OCI-LY3 (cell line): ENCODE measurements around the gene FEZF1.

Experiments
- H2AFZ ChIP-seq: fragments of 200-600, 300-600 bp; shearing (Covaris generic); 2 replicates; pipeline ENCODE4 v1.6.0; 2014; ENCODE audit warnings: antibody characterized with exemption, low read depth, low read length
- H3K27ac ChIP-seq: fragments of 200-600, 300-600 bp; sonication (generic); 2 replicates; pipeline ENCODE4 v1.5.1; 2014; ENCODE audit warnings: mild to moderate bottlenecking, low read length, moderate library complexity, mixed read lengths
- H3K27me3 ChIP-seq: fragments of 200-600, 300-600 bp; sonication (generic); 2 replicates; pipeline ENCODE4 v1.6.1; 2014; ENCODE audit warnings: low read depth, low read length, mixed read lengths
- H3K36me3 ChIP-seq: fragments of 200-600, 300-600 bp; sonication (generic); replicated peaks from 2 replicates; pipeline ENCODE3; 2014; ENCODE audit warnings: low read depth, low read length, mixed read lengths
- H3K4me1 ChIP-seq: fragments of 300-600, 200-600 bp; sonication (generic); 2 replicates; pipeline ENCODE4 v1.6.1; 2014; ENCODE audit warnings: low read length, mixed read lengths
- H3K4me2 ChIP-seq: fragments of 200-600, 300-600 bp; sonication (generic); 2 replicates; pipeline ENCODE4 v1.6.1; 2014; ENCODE audit warnings: low read length, mixed read lengths
- H3K4me3 ChIP-seq: fragments of 300-600, 200-600 bp; sonication (generic); 2 replicates; pipeline ENCODE4 v1.5.1; 2014; ENCODE audit warnings: antibody characterized with exemption, mild to moderate bottlenecking, low read length, moderate library complexity
- H3K79me2 ChIP-seq: fragments of 300-600, 200-600 bp; shearing (Covaris generic); 2 replicates; pipeline ENCODE4 v1.6.1; 2014; ENCODE audit warnings: mild to moderate bottlenecking, low read length, mixed read lengths
- H3K9ac ChIP-seq: fragments of 300-600, 200-600 bp; shearing (Covaris generic); 2 replicates; pipeline ENCODE4 v1.6.0; 2014; ENCODE audit warnings: mild to moderate bottlenecking, low read length, moderate library complexity
- H3K9me3 ChIP-seq: fragments of 200-600, 300-600 bp; shearing (Covaris generic); 2 replicates; pipeline ENCODE4 v1.6.1; 2014; ENCODE audit warnings: low read length, mixed read lengths; ENCODE audit not compliant: insufficient read depth
- H4K20me1 ChIP-seq: fragments of 200-600, 300-600 bp; sonication (generic); 2 replicates; pipeline ENCODE4 v1.6.1; 2016; ENCODE audit warnings: low read length, mixed read lengths; ENCODE audit not compliant: insufficient read depth
- CTCF ChIP-seq: fragments of 200-600, 300-600 bp; sonication (generic); IDR thresholded peaks from 2 replicates; pipeline ENCODE4 v1.5.1; 2014; ENCODE audit warnings: antibody characterized with exemption, low read length, low read depth
- EZH2phosphoT487 ChIP-seq: fragments of 200-600 bp; shearing (Covaris generic); IDR thresholded peaks from 2 replicates; pipeline ENCODE4 v1.6.1; 2018; ENCODE audit warnings: antibody characterized with exemption, mixed run types, low read depth

The FEZF1 gene

DNA sequence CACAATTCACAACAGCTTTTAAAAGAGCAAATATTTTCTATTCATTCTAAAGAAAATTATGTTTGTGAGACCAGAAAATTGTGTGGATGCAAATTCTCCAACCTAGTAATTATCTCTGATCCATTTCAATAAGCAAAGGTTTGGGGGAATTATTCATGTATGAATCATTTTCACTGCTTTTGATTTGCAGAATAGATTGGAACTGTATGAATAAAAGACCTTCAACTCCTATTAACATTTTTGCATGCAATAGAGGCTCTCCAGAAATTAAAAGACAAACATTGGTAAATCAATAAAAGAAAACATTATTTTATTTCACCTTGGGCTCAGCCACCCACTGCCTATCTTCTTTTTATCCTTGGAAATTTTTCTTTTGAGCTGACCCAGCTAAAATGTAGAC is 43.5 kb downstream of the FEZF1 start:
- Histone ChIP-seq H3K9ac (no peak overlapping the region), H2AFZ (no peak overlapping the region), H3K9me3 (no peaks in the 10 kb centered on the region), H3K4me2 (no peak overlapping the region), H3K4me1 (no peaks in the 10 kb centered on the region), H3K4me3 (no peak overlapping the region), H3K36me3 (no peaks in the 10 kb centered on the region), H4K20me1 (no peaks in the 10 kb centered on the region), H3K27ac (no peak overlapping the region), H3K27me3 (no peaks in the 10 kb centered on the region), H3K79me2 (no peaks in the 10 kb centered on the region)
- TF ChIP-seq EZH2phosphoT487 (no peak), CTCF (no peak)

DNA sequence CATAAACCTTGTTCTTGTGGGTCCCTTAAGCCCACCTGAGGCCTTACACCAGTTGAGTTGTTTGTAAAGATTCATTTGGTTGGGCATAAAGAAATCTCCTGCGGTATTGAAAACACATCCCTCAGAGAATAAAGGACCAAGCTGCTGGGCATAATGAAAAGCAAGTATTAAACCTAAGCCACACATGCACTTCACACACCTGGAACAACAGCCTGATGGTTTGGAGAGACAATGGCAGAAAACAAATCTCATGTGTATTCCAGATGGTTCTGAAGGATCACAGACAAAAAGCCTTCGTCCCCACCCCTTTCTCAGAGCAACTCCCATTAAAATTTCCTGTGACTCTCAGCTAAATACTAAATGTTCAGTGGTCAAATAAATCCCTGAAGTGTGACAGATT is 44.2 kb downstream of the FEZF1 start:
- Histone ChIP-seq H3K4me1 (no peaks in the 10 kb centered on the region), H3K36me3 (no peaks in the 10 kb centered on the region), H3K4me3 (no peak overlapping the region), H4K20me1 (no peaks in the 10 kb centered on the region), H3K4me2 (no peak overlapping the region), H3K9ac (no peak overlapping the region), H3K79me2 (no peaks in the 10 kb centered on the region), H3K27me3 (no peaks in the 10 kb centered on the region), H2AFZ (no peak overlapping the region), H3K27ac (no peak overlapping the region), H3K9me3 (no peaks in the 10 kb centered on the region)
- no peak for TF ChIP-seq CTCF
- TF ChIP-seq EZH2phosphoT487, result no peak

DNA sequence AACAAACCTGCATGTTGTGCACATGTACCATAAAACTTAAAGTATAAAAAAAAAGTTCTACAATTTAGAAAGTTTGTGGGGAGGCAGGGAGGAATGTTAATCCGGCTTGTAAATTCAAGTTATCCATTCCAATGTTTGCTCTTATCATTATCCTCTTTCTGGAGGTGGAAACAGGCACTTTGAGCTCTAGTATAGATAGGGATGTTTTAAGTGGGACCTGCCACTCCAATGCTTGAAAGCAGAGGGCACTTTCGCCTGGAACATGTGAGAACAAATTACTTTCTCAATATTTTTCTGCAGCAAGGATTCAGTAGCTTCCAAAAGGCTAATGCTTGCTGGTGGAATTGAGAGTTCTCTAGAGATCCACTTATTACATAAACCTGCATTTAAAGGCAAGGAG is 45.6 kb downstream of the FEZF1 start:
- H3K79me2 ChIP-seq, result no peaks in the 10 kb centered on the region
- H3K36me3 ChIP-seq, result no peaks in the 10 kb centered on the region
- H3K9ac ChIP-seq, result no peak overlapping the region
- no peaks in the 10 kb centered on the region for H3K9me3 ChIP-seq
- TF ChIP-seq EZH2phosphoT487 (no peak), CTCF (no peak)
- H3K4me3 ChIP-seq, result no peak overlapping the region
- no peaks in the 10 kb centered on the region for H4K20me1 ChIP-seq
- no peak overlapping the region for H2AFZ ChIP-seq
- H3K4me1 ChIP-seq, result no peaks in the 10 kb centered on the region
- H3K4me2 ChIP-seq, result no peak overlapping the region
- no peak overlapping the region for H3K27ac ChIP-seq
- H3K27me3 ChIP-seq, result no peaks in the 10 kb centered on the region

DNA sequence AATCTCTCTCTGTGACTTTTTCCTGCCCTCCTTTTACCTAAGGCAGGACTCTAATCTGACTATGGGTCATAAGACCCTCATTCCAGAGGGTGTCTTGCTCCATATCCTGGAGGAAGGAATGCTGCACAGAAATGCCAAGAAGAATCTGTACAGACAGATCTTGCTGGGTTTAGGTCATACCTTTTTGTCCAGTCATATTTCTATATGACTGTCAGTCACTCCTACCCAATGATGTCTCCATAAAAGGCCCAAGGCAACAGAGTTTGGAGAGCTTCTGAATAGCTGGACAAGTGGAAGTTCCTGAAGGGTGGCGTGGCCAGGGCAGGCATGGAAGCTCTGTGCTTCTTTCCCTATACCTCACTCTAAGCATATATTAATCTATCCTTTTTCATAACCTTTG is 47.5 kb downstream of the FEZF1 start:
- no peak overlapping the region for H3K27ac ChIP-seq
- H3K4me3 ChIP-seq, result no peak overlapping the region
- H2AFZ ChIP-seq, result no peak overlapping the region
- H4K20me1 ChIP-seq, result no peaks in the 10 kb centered on the region
- no peak overlapping the region for H3K9ac ChIP-seq
- no peak for TF ChIP-seq EZH2phosphoT487
- no peak overlapping the region for H3K4me2 ChIP-seq
- H3K4me1 ChIP-seq, result no peaks in the 10 kb centered on the region
- no peaks in the 10 kb centered on the region for H3K27me3 ChIP-seq
- H3K36me3 ChIP-seq, result no peaks in the 10 kb centered on the region
- H3K9me3 ChIP-seq, result no peaks in the 10 kb centered on the region
- H3K79me2 ChIP-seq, result no peaks in the 10 kb centered on the region

DNA sequence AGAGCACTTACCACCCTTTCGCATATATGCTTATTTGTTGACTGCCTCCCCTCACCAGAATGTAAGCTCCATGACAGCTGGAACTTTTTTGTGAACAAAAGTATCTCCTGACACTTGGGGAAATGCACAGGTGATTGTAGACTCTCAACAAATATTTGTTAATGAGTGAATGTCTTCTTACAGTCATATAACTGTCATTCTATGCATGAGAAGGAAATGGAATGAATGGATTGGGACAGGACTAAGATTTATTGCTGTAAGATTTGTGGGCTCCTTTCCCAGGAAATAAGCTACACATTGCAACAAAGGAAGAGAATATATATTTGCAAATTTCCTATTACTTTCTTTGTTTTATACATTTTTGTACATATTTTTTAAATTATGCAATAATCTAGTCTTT is 48.5 kb downstream of the FEZF1 start:
- Histone ChIP-seq H3K4me2 (no peak overlapping the region), H3K27ac (no peak overlapping the region), H4K20me1 (no peaks in the 10 kb centered on the region), H3K4me3 (no peak overlapping the region), H3K9me3 (no peaks in the 10 kb centered on the region), H2AFZ (no peak overlapping the region), H3K79me2 (no peaks in the 10 kb centered on the region), H3K9ac (no peak overlapping the region), H3K4me1 (peaks cover 8% of the 10 kb centered on the region), H3K27me3 (no peaks in the 10 kb centered on the region), H3K36me3 (no peaks in the 10 kb centered on the region)
- no peak for TF ChIP-seq CTCF
- no peak for TF ChIP-seq EZH2phosphoT487
